ENCODE data around the gene FRS3.
A peak's percentile ranks its signal among the peaks of the same experiment; 100 is the strongest.

The FRS3 gene

GRCh38 chr6:41730531-41731436, 48.9 kb downstream of the FRS3 start:
- DNase-seq (ENCODE audit: low read depth) = peak; percentile 32
- H3K4me3 ChIP-seq (ENCODE audit: low read depth, low read length) = no peak overlapping the region
- TF ChIP-seq MYC (IDR thresholded peaks at IDR 0.05; ENCODE audit: low read depth, low read length) (no peak), POLR2A (IDR thresholded peaks at IDR 0.05; ENCODE audit: extremely low read depth, insufficient read length) (no peak), MAX (IDR thresholded peaks at IDR 0.05; ENCODE audit: low read depth, low read length) (no peak)
- TF ChIP-seq, protein P1, sequence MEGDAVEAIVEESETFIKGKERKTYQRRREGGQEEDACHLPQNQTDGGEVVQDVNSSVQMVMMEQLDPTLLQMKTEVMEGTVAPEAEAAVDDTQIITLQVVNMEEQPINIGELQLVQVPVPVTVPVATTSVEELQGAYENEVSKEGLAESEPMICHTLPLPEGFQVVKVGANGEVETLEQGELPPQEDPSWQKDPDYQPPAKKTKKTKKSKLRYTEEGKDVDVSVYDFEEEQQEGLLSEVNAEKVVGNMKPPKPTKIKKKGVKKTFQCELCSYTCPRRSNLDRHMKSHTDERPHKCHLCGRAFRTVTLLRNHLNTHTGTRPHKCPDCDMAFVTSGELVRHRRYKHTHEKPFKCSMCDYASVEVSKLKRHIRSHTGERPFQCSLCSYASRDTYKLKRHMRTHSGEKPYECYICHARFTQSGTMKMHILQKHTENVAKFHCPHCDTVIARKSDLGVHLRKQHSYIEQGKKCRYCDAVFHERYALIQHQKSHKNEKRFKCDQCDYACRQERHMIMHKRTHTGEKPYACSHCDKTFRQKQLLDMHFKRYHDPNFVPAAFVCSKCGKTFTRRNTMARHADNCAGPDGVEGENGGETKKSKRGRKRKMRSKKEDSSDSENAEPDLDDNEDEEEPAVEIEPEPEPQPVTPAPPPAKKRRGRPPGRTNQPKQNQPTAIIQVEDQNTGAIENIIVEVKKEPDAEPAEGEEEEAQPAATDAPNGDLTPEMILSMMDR (IDR thresholded peaks at IDR 0.05; ENCODE audit: low read depth, low read length) = no peak

DNA sequence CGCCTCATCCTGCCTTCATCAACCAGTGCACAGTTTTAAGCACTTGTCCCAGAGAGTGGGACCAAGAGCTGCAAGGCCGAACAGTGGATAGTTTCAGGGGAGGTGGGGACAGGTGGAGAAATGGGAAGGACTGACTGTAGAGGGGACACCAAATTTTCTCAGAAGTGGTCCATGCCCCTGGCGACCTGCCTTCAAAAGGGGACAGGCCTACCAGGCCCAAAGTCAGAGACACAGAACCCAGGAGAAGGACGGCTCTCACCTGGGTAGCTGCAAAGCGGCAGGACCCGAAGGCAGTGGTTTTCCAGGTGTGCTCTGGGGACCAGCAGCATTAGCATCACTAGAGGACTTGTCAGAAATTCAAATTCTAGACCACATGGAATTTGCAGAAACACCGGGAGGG, 50.1 kb downstream of the FRS3 start:
- TF ChIP-seq MAX (IDR thresholded peaks at IDR 0.05; ENCODE audit: low read depth, low read length) = no peak
- TF ChIP-seq, protein P1 (IDR thresholded peaks at IDR 0.05; ENCODE audit: low read depth, low read length) = no peak
- no peak overlapping the region for H3K4me3 ChIP-seq (ENCODE audit: low read depth, low read length)
- no peak for DNase-seq (ENCODE audit: low read depth)

GRCh38 chr6:41728954-41729353, 50.7 kb downstream of the FRS3 start:
- no peak for DNase-seq (ENCODE audit: low read depth)
- H3K4me3 ChIP-seq (ENCODE audit: low read depth, low read length) = no peak overlapping the region
- TF ChIP-seq POLR2A (IDR thresholded peaks at IDR 0.05; ENCODE audit: extremely low read depth, insufficient read length) = no peak
- TF ChIP-seq MAX (IDR thresholded peaks at IDR 0.05; ENCODE audit: low read depth, low read length) = no peak
- TF ChIP-seq, protein P1 (IDR thresholded peaks at IDR 0.05; ENCODE audit: low read depth, low read length) = no peak
- no peak for TF ChIP-seq MYC (IDR thresholded peaks at IDR 0.05; ENCODE audit: low read depth, low read length)

DNA sequence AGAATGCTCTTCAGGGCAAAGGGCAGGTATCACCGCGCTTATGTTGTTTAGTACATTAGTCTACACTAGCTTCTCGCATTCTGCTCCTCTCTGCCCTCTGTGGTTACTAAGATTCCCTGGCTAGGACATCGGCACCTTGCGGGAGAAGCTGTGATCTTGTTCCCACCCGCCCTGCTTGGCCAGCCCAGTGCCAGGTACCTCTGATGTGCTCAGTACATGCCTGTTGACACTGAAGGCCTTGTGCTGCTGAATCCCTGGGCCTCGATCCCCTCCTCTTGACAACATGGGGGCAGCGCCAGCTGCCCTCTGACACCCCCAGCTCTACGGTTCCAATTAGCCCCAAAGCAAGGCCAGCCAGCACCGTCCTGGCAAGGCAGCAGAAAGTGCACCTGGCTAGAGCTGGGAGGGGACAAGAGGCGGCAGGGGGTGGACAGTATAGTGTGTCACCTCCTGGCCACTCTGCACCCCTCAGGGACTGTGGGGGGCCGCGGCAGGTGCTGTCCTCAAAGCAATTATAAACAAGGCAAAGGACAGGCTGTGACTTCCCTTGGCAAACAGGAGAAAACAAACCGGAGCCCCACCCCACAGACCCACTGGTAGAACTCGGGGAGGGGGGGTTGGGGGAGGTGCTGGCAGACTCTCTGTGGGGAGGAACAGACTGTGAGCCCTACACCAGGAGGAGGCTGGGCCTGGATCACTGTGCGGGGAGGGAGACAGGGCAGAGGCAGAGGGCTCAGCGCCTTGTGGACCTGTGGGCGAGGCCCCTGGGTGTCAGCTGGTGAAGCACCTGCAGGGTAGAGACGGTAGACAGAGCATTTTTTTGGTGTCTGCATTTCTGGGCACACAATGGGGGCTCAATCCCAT, 51.4 kb downstream of the FRS3 start:
- TF ChIP-seq, protein P1 (IDR thresholded peaks at IDR 0.05; ENCODE audit: low read depth, low read length) = no peak
- TF ChIP-seq POLR2A (IDR thresholded peaks at IDR 0.05; ENCODE audit: extremely low read depth, insufficient read length) (no peak), MAX (IDR thresholded peaks at IDR 0.05; ENCODE audit: low read depth, low read length) (no peak), MYC (IDR thresholded peaks at IDR 0.05; ENCODE audit: low read depth, low read length) (no peak)
- H3K4me3 ChIP-seq (ENCODE audit: low read depth, low read length) = no peak overlapping the region
- no peak for DNase-seq (ENCODE audit: low read depth)

- no peak for DNase-seq (ENCODE audit: low read depth)
- TF ChIP-seq, protein P1 (IDR thresholded peaks at IDR 0.05; ENCODE audit: low read depth, low read length) = no peak
- TF ChIP-seq POLR2A (IDR thresholded peaks at IDR 0.05; ENCODE audit: extremely low read depth, insufficient read length) (no peak), MAX (IDR thresholded peaks at IDR 0.05; ENCODE audit: low read depth, low read length) (no peak), MYC (IDR thresholded peaks at IDR 0.05; ENCODE audit: low read depth, low read length) (no peak)
- H3K4me3 ChIP-seq (ENCODE audit: low read depth, low read length) = no peak overlapping the region
Observed at GRCh38 chr6:41727705-41728072, 52.0 kb downstream of the FRS3 start.
